ENCODE results near the gene PBX2.

PBX2 gene

DNA sequence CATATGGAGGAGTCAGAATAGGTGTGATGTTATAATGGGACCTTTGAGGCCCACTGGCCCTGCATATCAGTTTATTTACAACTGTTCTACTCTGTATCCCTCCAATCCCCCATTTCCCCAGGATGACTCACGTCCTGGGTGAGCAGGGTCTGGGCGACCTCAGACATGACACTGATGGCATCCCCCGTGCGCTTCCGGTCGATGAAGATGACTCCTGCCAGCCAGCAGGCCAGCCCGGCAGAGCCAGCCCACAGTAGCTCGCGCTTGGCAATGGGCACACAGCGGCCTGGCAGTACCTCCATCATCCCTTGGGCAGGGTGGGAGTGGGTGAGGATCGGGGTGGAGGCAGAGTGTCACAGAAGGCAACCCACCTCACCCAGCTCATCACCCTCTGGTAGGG is 19.7 kb downstream of the PBX2 start:
- FAIRE-seq: no peak

DNA sequence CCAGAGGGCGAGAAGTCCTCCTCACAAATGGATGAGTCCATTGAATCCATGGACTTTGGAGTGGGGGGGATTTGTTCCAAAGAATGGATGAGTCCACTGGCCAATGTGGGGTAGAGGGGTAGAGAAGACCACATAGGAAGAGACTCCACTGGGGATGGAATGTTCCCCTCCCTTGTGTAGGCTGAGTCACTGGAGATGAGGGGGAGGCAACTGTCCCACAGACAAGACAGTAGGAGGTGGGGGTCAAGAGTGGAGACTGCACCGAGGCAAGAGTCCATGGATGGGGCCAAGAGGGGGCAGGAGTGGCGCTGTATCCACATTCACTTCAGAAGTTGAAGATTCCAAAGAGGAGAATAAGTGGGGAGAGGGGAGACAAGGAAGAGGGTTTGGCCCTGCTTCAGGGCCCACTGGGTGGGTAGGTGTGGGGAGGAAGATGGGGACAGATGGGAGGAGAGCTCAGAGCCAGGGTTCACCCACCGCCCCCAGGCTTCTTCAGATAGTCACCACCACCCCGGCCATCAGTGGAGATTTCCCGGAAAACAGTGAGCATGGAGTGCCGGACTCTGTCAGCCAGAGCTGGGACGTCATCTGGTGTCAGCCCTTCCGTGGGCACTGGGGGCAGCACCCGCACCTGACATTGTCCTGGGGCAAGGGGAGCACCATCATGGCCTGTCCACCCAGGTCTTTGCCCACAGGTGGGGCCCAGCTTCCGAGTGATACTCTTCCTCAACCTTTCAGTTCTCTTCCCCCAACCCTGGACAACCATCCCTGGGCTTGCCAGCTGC is 21.0 kb downstream of the PBX2 start:
- FAIRE-seq: no peak

- FAIRE-seq: no peak
Observed at GRCh38 chr6:32168350-32168749, 21.7 kb downstream of the PBX2 start.

- FAIRE-seq: no peak
Observed at GRCh38 chr6:32167761-32168262, 22.2 kb downstream of the PBX2 start.

GRCh38 chr6:32167154-32167760 is 22.7 kb downstream of the PBX2 start:
- no peak for FAIRE-seq

GRCh38 chr6:32166411-32167061 is 23.5 kb downstream of the PBX2 start:
- no peak for FAIRE-seq

GRCh38 chr6:32164295-32164694 is 25.7 kb downstream of the PBX2 start, which contains the start of gene EGFL8:
EGFL8 (plus strand) TSS chr6:32164595; CDS start chr6:32166166, 1,571 bp downstream.
- FAIRE-seq: no peak

DNA sequence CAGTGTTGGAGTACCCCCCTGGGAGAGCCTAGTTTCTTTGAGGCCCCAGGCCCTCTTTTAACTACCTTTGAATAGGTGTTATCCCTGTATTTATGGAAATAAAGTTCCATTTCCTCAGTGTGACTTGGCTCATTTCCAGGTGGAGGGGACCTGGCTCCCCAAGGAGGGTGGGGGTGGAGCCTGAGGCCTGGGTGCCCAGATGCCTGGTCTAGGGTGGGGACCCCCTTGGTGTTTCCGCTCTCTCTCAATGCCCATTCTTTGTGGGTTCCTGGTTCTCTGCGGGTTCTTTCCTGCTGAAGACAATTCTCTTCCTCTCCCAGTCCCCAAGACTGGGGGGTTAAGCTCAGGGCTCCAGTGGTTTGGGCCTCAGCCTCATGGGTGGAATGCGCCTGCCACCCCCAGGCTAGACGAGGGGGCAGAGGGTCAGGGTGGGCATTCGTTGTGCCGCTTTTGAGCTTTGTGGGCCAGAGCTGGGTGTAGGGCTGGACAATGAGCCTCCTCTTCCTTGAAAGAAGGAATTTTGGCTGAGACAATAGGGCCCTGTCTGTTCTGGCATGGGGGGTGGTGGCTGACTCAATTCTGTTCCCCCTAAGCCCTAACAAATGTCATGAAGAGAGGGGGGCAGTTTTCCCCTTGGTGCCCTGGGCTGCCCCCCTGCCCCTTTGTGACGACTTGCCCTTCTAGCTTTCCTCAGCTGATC is 26.3 kb downstream of the PBX2 start:
- FAIRE-seq: no peak

- no peak for FAIRE-seq
Observed at GRCh38 chr6:32158052-32158451, 31.9 kb downstream of the PBX2 start.

- no peak for FAIRE-seq
Observed at GRCh38 chr6:32156891-32157290, 33.1 kb downstream of the PBX2 start.

DNA sequence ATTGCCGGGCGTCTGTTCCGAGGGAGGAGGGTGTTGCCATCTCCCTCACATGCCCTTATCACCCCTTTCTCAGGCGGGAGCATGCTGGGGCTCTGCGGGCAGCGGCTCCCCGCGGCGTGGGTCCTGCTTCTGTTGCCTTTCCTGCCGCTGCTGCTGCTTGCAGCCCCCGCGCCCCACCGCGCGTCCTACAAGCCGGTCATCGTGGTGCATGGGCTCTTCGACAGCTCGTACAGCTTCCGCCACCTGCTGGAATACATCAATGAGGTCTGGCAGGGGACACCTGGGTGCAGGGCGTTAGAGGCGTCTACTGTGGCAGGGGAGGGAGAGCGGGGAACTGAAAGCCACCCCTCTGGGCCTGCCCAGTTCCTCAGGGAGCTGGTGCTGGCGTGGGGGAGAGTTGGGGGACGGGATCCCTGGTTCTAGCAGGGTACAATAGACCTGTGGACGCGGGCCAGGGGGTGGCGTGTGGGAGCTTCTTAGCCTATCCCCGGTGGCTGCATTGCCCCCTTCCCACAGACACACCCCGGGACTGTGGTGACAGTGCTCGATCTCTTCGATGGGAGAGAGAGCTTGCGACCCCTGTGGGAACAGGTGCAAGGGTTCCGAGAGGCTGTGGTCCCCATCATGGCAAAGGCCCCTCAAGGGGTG is 35.4 kb downstream of the PBX2 start:
- no peak for FAIRE-seq

DNA sequence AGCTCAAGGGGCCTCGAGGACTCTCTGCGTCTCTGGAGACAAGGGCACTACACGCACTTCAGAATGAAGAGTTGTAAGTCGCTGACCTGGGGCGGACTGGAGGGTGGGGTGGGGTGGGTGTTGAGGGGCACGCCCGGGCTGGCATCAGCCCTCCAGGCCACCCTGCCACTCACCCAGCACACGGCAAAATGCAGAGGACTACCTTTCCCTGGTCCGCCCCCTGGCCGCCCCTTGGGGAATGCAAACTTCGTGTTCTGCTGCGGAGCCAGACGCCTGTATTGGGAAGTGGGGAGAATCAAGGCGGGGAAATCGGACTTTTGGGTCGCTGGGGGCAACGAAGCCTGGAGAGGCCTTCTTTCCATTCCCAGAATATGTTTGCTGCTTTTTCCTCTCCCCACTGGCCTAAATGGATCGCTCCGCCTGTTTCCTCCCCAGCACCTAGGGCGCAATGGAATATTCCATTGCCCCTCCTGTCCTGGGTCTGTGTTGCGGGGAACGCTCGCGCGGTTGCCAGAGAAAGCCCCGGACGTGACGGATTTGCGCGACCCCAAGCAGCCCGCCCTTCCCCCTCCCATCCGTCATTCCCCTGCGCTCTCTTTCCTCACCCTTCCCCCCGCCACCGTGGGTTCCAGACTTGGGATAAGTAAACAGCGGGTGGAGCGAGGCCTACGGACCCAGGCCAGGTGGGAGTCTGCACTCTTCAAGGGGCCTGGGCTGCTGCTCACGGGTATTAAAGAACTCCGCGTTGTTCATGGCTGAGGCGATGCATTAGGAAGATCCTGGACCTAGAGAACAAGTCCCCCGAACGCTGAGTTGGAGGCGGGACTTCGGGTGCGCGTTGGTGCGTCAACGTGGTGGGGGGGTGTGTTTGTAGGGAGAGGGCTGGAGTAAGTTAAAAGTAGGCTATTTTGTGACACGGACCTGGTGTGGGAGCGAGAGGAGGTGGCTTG is 36.2 kb downstream of the PBX2 start, which contains the start of gene PPT2:
TSS of gene PPT2 (plus strand) at position 578 of the 950 bp plus-strand sequence. CDS start 454 bp downstream, outside the sequence.
- FAIRE-seq: no peak

DNA sequence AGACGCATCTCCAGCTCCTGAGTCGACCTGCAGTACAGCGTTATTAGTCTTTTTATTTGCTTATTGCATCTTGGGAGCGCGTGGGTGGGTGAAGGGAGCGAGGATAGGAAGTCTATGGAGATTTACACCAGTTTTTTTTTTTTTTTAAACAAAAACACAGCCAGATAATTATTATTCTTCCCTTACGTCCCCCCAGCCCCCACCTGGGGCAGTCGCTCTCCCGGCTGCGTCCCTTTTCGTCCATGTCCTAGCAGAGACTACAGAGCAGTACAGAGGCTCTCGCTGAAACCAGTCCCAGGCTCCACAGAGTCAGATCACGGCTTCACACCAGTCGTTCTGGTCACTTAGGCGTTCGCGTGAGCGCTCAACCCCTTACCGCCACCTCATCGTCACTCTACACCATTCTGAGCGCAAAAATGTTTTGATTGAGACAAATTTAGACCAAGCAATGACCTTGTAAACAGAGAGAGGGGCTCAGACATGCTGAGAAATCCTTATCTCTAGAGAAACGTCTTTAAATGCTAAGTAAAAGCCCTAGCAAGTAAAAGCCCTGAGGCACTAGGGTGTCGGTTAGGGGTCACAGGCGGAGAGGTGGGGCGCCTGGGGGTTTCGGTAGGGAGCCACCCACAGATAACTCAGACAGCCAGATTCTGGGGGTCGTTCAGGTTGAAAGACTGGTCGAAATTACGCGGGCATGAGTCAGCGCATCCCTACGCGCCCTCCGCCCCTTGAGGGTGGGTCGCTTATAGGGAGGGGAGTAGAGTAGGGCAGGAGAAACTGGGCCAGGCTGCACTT is 37.0 kb downstream of the PBX2 start:
- FAIRE-seq: no peak

DNA sequence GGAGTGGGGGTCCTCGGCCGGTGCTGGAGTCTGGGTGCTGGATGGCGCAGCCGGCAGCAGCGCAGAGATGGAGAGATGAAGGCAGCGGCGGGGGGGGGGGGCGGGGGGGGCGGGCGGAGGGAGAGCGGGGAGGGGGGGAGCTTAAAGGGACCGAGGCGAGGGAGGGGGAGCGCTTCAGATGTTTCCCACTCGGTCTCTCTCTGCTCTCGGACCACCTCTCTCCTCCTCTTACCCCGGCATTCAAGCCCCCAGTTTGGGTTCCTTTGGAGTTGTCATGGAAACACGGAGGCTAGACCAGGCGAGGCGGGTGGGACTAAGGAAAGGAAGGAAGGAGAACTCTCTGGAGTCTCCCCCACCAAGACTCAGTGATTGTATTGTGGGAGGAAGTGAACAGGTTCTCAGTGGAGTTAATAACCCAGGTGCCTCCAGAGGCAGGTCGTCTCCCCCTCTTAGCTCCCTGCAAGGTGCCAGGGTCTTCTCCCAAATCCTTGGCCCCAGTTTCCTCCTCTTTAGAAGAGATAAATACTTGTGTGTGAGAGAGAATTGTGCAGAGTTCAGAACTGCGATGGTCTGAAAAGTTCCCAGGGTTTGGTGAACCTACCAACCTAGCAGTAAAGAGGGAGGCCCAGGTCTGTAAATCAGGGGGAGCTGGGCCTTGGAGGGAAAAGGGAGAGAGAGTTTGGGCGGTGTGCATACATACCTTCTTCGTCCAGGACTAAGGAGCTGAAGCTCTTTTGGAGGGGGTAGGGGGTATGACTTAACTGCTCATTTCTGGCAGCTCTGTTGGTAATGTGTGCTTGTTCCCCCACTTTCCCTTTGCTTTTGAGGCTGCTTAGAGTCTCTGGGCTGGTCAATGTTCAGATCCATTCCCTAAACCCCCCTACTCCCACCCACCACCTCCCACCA is 37.9 kb downstream of the PBX2 start, which contains the start of gene PRRT1:
TSS of gene PRRT1 (minus strand) at position 77 of the 906 bp plus-strand sequence. CDS start 112 bp downstream, outside the sequence.
- no peak for FAIRE-seq

DNA sequence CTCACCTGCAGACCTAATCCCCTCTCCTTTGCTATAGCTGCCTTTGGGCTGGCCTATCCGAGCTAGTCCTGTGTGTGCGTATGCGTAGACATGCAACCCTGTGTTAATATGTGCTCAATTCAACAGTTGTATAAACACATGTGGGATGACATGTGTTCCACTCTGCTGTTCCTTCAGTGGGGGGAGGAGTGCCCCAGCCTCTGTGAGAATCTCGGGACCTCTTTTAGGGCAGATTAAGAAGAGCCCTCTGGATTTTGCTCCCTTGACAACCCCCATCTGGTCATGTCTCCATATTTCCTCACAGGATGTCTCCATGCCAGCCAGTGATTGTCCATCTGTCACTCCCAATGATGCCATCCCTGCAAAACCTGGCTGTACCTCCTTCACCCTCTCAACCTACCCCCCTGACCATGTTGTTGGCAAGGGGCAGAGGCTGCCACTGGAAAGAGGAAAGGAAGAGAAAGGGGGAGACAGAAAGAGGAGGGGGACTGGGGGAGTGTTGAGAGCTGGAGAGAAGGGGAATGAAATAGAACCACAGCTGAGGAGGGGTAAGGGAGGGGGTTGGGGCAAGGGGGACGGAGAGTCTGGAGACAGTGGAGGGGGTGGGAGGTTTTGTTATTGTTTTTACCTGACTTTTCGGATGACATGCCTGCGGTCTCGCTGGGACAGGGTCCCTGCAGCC is 38.7 kb downstream of the PBX2 start:
- FAIRE-seq: no peak

- no peak for FAIRE-seq
Observed at GRCh38 chr6:32149932-32150870, 39.8 kb downstream of the PBX2 start.

DNA sequence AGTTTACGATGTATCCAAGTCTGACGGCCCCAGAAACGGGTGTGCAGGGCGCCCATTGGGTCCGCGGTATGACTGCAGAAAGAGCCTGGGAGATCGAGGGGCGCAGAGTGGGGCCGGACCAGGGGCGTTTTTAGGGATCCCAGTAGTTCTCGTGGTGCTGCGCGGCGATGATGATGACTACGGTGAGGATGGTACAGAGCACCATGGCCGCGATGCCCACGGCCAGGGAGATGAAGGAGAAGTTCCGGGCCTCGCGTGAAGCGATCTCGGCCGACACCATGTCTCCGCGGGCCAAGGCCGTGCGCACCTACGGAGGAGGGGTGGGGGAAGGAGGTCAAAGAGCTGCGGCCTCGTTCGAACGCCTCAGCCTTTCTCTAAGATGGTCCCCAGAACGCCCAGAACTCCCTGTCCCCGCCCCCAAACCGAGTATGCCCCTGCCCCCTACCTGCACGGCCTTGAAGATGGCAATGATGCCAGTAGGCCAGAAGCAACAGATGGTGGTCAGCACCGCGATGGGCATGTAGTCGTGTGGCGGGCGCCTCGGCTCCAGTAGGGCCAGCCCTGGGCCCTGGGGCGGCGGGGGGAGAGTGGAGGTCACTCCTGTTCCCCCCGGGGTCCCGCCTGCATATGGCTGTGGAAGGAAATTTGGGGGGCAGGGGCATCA is 40.8 kb downstream of the PBX2 start:
- FAIRE-seq: no peak

Data from A204.1 (cell line).